ENCODE data around the gene NRAP.

Gene NRAP

DNA sequence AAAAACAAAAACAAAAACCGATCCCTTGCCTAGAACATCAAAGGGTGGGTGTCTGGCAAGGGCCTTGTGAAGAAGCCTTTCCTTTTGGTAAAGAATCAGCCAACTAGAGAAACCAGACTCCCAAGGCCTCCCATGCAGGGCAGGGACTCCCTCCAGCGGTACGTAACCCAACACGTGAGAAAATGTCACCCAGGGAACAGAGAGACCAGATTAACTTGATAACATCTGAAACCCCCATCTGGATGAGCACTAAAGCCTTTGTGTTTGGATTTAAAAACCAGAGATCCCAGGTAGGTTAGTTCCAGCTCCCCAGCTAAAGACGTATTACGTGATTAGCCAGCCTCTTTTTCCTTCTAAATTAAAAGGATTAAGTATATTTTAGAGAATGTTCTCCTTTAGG, 114.0 kb downstream of the NRAP start:
- Histone ChIP-seq H3F3A (ENCODE audit: insufficient read depth, low read length) (no peaks in the 10 kb centered on the region), H3K79me2 (ENCODE audit: insufficient read depth, low read length) (no peaks in the 10 kb centered on the region), H3K4me3 (ENCODE audit: low read depth, low read length, poor library complexity, severe bottlenecking) (no peak overlapping the region), H3K4me1 (ENCODE audit: insufficient read depth, low read length, severe bottlenecking) (no peaks in the 10 kb centered on the region), H2AFZ (ENCODE audit: low read length) (no peak overlapping the region), H3K9me2 (ENCODE audit: low read depth, low read length) (no peaks in the 10 kb centered on the region), H3K36me3 (ENCODE audit: insufficient read depth, low read length) (no peaks in the 10 kb centered on the region), H4K20me1 (ENCODE audit: insufficient read depth, low read length) (no peaks in the 10 kb centered on the region), H3K27ac (ENCODE audit: low read depth, low read length, poor library complexity, severe bottlenecking) (no peak overlapping the region), H3K9me3 (ENCODE audit: low read length) (no peaks in the 10 kb centered on the region), H3K9ac (ENCODE audit: low read length) (no peak overlapping the region), H3K27me3 (ENCODE audit: insufficient read depth, low read length) (peaks cover 8% of the 10 kb centered on the region; the same call in 1 of the 2 replicates), H3K4me2 (ENCODE audit: low read length) (no peak overlapping the region)
- TF ChIP-seq, protein P1, sequence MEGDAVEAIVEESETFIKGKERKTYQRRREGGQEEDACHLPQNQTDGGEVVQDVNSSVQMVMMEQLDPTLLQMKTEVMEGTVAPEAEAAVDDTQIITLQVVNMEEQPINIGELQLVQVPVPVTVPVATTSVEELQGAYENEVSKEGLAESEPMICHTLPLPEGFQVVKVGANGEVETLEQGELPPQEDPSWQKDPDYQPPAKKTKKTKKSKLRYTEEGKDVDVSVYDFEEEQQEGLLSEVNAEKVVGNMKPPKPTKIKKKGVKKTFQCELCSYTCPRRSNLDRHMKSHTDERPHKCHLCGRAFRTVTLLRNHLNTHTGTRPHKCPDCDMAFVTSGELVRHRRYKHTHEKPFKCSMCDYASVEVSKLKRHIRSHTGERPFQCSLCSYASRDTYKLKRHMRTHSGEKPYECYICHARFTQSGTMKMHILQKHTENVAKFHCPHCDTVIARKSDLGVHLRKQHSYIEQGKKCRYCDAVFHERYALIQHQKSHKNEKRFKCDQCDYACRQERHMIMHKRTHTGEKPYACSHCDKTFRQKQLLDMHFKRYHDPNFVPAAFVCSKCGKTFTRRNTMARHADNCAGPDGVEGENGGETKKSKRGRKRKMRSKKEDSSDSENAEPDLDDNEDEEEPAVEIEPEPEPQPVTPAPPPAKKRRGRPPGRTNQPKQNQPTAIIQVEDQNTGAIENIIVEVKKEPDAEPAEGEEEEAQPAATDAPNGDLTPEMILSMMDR (IDR thresholded peaks at IDR 0.05; ENCODE audit: low read length), result no peak
- TF ChIP-seq EZH2 (IDR thresholded peaks at IDR 0.05; ENCODE audit: borderline replicate concordance, low read length), result no peak

DNA sequence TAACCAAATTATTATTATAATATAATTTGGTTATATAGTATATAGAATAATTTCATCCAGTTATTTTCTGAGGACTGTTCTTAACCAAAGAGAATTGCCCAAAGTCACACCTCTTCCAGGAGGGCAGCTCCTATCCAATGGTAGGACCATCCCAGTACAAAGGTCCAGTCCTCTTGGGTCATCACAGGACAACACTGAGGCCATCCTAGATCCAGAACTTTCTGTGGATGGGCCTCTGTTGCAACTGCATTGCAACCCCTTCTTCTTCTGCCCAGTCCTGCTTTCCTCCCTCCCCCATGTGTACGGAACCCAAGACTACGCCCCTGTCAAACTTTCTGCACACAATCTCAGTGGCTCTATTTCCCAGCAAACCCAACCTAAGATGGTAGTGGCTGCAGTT, 116.4 kb downstream of the NRAP start:
- no peaks in the 10 kb centered on the region for H3K79me2 ChIP-seq (ENCODE audit: insufficient read depth, low read length)
- H2AFZ ChIP-seq (ENCODE audit: low read length), result no peak overlapping the region

DNA sequence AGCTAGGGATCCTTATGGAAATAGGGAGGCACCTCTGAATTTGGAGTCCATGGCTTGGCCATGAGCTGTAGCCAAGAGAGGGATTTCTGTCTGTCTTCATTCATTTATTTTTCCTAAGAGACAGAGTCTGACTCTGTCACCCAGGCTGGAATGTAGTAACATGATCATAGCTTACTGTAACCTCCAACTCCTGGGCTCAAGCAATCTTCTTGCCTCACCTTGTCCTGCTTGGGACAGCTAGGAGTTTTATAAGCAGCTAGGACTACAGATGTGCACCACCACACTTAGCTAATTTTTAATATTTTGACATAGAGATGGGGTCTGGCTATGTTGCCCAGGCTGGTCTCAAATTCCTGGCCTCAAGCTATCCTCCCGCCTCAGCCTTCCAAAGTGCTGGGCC, 119.4 kb downstream of the NRAP start:
- Histone ChIP-seq H3K4me1 (ENCODE audit: insufficient read depth, low read length, severe bottlenecking) (no peaks in the 10 kb centered on the region), H3K27me3 (ENCODE audit: insufficient read depth, low read length) (no peaks in the 10 kb centered on the region), H3K9ac (ENCODE audit: low read length) (no peak overlapping the region), H3K4me3 (ENCODE audit: low read depth, low read length, poor library complexity, severe bottlenecking) (no peak overlapping the region), H3K9me2 (ENCODE audit: low read depth, low read length) (no peaks in the 10 kb centered on the region), H3K27ac (ENCODE audit: low read depth, low read length, poor library complexity, severe bottlenecking) (no peak overlapping the region), H3K36me3 (ENCODE audit: insufficient read depth, low read length) (no peaks in the 10 kb centered on the region), H2AFZ (ENCODE audit: low read length) (no peak overlapping the region), H3K4me2 (ENCODE audit: low read length) (no peak overlapping the region), H3F3A (ENCODE audit: insufficient read depth, low read length) (no peaks in the 10 kb centered on the region), H3K9me3 (ENCODE audit: low read length) (no peaks in the 10 kb centered on the region), H3K79me2 (ENCODE audit: insufficient read depth, low read length) (no peaks in the 10 kb centered on the region), H4K20me1 (ENCODE audit: insufficient read depth, low read length) (no peaks in the 10 kb centered on the region)
- TF ChIP-seq EZH2 (IDR thresholded peaks at IDR 0.05; ENCODE audit: borderline replicate concordance, low read length), result no peak
- TF ChIP-seq, protein P1 (IDR thresholded peaks at IDR 0.05; ENCODE audit: low read length), result no peak

More for the DNA sequence above, 116.4 kb downstream of the NRAP start:
- no peak overlapping the region for H3K27ac ChIP-seq (ENCODE audit: low read depth, low read length, poor library complexity, severe bottlenecking)
- peaks cover 8% of the 10 kb centered on the region; the same call in 1 of the 2 replicates for H3K27me3 ChIP-seq (ENCODE audit: insufficient read depth, low read length)
- H3K9me2 ChIP-seq (ENCODE audit: low read depth, low read length), result no peaks in the 10 kb centered on the region
- TF ChIP-seq EZH2 (IDR thresholded peaks at IDR 0.05; ENCODE audit: borderline replicate concordance, low read length), result no peak
- TF ChIP-seq, protein P1 (IDR thresholded peaks at IDR 0.05; ENCODE audit: low read length), result no peak
- no peaks in the 10 kb centered on the region for H3K36me3 ChIP-seq (ENCODE audit: insufficient read depth, low read length)
- H4K20me1 ChIP-seq (ENCODE audit: insufficient read depth, low read length), result no peaks in the 10 kb centered on the region
- no peak overlapping the region for H3K9ac ChIP-seq (ENCODE audit: low read length)
- no peak overlapping the region for H3K4me2 ChIP-seq (ENCODE audit: low read length)
- H3K4me1 ChIP-seq (ENCODE audit: insufficient read depth, low read length, severe bottlenecking), result no peaks in the 10 kb centered on the region
- no peaks in the 10 kb centered on the region for H3K9me3 ChIP-seq (ENCODE audit: low read length)
- no peaks in the 10 kb centered on the region for H3F3A ChIP-seq (ENCODE audit: insufficient read depth, low read length)
- H3K4me3 ChIP-seq (ENCODE audit: low read depth, low read length, poor library complexity, severe bottlenecking), result no peak overlapping the region
